HepG2 (cell line): ENCODE measurements around the gene BCAN. TPM values are rescaled to one million over a fixed set of nuclear protein-coding genes. Genes with fewer than 3 reads are reported as not detected.

Experiments used
- ASH2L ChIP-seq: fragments of 300-600, 200-600 bp; sonication (generic); IDR thresholded peaks from 2 replicates; pipeline ENCODE4 v1.7.0; 2017; ENCODE audit warnings: low read depth, mild to moderate bottlenecking, moderate library complexity, mixed read lengths, low read length; ENCODE audit not compliant: insufficient read length
- HHEX ChIP-seq: IDR thresholded peaks from 2 replicates; pipeline ENCODE4 v1.6.1; 2016; ENCODE audit warnings: control low read depth
- HNRNPH1 ChIP-seq: fragments of 200-400 bp; formaldehyde crosslinking; optimal IDR thresholded peaks from 2 replicates; pipeline ENCODE3; 2017; ENCODE audit warnings: mild to moderate bottlenecking, low read depth, low read length
- ISX ChIP-seq: sonication (generic); formaldehyde crosslinking; conservative IDR thresholded peaks from 2 replicates; pipeline ENCODE4 v1.5.0; 2020; ENCODE audit warnings: missing genetic modification reagents
- KLF13 ChIP-seq: sonication (generic); formaldehyde crosslinking; IDR thresholded peaks from 2 replicates; pipeline ENCODE4 v1.4.0; 2020; ENCODE audit warnings: mild to moderate bottlenecking, missing genetic modification reagents
- NCOA5 ChIP-seq: sonication (generic); formaldehyde crosslinking; IDR thresholded peaks from 2 replicates; pipeline ENCODE4 v1.4.0; 2020; ENCODE audit warnings: missing genetic modification reagents
- NR2C2 ChIP-seq: sonication (generic); formaldehyde crosslinking; IDR thresholded peaks from 2 replicates; pipeline ENCODE4 v1.4.0; 2020; ENCODE audit warnings: missing genetic modification reagents, mild to moderate bottlenecking, moderate library complexity, borderline replicate concordance
- PHB2 ChIP-seq: fragments of 450-650 bp; IDR thresholded peaks from 2 replicates; pipeline ENCODE4 v1.6.1; 2018; ENCODE audit not compliant: partially characterized antibody
- TBP ChIP-seq: sonication (generic); formaldehyde crosslinking; IDR thresholded peaks from 2 replicates; pipeline ENCODE4 v1.5.0; 2020; ENCODE audit warnings: missing genetic modification reagents
- TGIF2 ChIP-seq: IDR thresholded peaks from 2 replicates; pipeline ENCODE4 v1.6.1; 2016; ENCODE audit warnings: control low read depth, missing compliant biosample characterization
- ZNF3 ChIP-seq: IDR thresholded peaks from 2 replicates; pipeline ENCODE4 v1.7.0; 2017; ENCODE audit warnings: inconsistent platforms
- ZNF850 ChIP-seq: sonication (generic); formaldehyde crosslinking; conservative IDR thresholded peaks from 2 replicates; pipeline ENCODE4 v1.9.0; 2021; ENCODE audit warnings: mild to moderate bottlenecking, missing genetic modification reagents
- polyA plus RNA-seq, 8 experiments: library from polyadenylated mRNA; depleted of rRNA in 3 of 8; stranded (reverse) in 7 of 8; unstranded in 1 of 8; fragments of >200 nt; fragmentation: Illumina TruSeq in 4 of 8; extraction: Trizol in 4 of 8; gene quantifications; 2 replicates each; pipeline versions ENCODE4 v1.2.1 to v1.2.3, GENCODE V29; 2011 to 2016; ENCODE audit warnings: low read depth in 4 of 8, missing spikeins in 1 of 8, mixed read lengths in 1 of 8; ENCODE audit not compliant: insufficient read depth in 1 of 8
- total RNA-seq, 5 experiments: library from RNA; depleted of rRNA; stranded (reverse); fragments of >200 nt; fragmentation: Illumina TruSeq; extraction: Trizol; gene quantifications; 2 replicates each; pipeline ENCODE4 v1.2.3, GENCODE V29; 2016; ENCODE audit warnings: low read depth in 1 of 5
- TF ChIP-seq, protein P1 (sequence below): sonication (generic); formaldehyde crosslinking; IDR thresholded peaks from 2 replicates; pipeline ENCODE4 v1.4.0; 2020; ENCODE audit warnings: missing genetic modification reagents, borderline replicate concordance
- TF ChIP-seq, protein P2 (sequence below): sonication (generic); formaldehyde crosslinking; IDR thresholded peaks from 2 replicates; pipeline ENCODE4; 2020; ENCODE audit warnings: missing genetic modification reagents, mild to moderate bottlenecking, borderline replicate concordance
- TF ChIP-seq, protein P3 (sequence below): sonication (generic); formaldehyde crosslinking; IDR thresholded peaks from 2 replicates; pipeline ENCODE4 v1.4.0; 2020; ENCODE audit warnings: mild to moderate bottlenecking, missing genetic modification reagents, borderline replicate concordance
- TF ChIP-seq, protein P4 (sequence below): sonication (generic); formaldehyde crosslinking; conservative IDR thresholded peaks from 2 replicates; pipeline ENCODE4 v1.8.1; 2023; ENCODE audit warnings: missing genetic modification reagents

Gene BCAN
- total and polyA plus RNA-seq, 2 of the 13 experiments (the other 11 are each of a cell fraction or from before 2014, with no cell fraction given) = not detected

DNA sequence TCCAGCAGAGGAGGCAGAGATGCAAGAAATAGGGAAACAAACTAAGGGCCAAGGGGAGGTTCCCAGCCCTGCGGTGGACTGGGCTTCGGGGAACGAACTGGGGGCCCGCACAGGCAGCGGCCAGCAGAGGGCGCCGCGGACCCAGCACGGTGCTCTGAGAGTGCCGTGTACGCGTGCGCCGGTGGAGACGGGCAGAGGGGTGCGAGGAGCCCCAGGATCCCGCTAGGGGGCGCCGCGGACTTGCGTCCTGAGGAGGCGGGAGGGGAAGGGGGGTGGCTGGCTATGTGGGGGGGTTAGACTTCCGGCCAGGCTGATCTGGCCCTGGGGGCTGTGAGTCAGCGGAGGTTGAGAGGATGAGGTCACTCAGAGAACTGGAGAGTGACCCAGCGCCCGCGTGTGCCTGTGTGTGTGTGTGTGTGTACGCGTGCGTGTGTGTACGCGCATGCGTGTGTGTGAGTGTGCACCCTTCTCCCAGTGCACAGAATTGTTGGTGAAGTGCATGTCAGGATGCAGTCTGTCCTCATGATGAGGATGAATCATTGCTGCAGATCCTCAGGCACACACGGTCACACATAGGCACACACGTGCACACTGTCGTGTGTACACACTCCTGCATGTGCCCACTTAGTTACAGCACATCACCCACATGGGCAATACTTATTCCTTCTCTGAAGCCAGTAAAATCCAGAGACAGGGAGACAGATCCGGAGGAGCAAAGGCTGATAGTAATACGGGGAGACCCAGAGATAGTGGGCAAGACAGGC lies 18.3 kb downstream of the BCAN start (continued):
- TF ChIP-seq, protein P1, sequence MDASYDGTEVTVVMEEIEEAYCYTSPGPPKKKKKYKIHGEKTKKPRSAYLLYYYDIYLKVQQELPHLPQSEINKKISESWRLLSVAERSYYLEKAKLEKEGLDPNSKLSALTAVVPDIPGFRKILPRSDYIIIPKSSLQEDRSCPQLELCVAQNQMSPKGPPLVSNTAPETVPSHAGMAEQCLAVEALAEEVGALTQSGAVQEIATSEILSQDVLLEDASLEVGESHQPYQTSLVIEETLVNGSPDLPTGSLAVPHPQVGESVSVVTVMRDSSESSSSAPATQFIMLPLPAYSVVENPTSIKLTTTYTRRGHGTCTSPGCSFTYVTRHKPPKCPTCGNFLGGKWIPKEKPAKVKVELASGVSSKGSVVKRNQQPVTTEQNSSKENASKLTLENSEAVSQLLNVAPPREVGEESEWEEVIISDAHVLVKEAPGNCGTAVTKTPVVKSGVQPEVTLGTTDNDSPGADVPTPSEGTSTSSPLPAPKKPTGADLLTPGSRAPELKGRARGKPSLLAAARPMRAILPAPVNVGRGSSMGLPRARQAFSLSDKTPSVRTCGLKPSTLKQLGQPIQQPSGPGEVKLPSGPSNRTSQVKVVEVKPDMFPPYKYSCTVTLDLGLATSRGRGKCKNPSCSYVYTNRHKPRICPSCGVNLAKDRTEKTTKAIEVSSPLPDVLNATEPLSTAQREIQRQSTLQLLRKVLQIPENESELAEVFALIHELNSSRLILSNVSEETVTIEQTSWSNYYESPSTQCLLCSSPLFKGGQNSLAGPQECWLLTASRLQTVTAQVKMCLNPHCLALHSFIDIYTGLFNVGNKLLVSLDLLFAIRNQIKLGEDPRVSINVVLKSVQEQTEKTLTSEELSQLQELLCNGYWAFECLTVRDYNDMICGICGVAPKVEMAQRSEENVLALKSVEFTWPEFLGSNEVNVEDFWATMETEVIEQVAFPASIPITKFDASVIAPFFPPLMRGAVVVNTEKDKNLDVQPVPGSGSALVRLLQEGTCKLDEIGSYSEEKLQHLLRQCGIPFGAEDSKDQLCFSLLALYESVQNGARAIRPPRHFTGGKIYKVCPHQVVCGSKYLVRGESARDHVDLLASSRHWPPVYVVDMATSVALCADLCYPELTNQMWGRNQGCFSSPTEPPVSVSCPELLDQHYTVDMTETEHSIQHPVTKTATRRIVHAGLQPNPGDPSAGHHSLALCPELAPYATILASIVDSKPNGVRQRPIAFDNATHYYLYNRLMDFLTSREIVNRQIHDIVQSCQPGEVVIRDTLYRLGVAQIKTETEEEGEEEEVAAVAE (CRISPR knock-in tag) = no peak; the same call in 1 of the 2 replicates
- no peak for TF ChIP-seq PHB2
- TF ChIP-seq, protein P2, sequence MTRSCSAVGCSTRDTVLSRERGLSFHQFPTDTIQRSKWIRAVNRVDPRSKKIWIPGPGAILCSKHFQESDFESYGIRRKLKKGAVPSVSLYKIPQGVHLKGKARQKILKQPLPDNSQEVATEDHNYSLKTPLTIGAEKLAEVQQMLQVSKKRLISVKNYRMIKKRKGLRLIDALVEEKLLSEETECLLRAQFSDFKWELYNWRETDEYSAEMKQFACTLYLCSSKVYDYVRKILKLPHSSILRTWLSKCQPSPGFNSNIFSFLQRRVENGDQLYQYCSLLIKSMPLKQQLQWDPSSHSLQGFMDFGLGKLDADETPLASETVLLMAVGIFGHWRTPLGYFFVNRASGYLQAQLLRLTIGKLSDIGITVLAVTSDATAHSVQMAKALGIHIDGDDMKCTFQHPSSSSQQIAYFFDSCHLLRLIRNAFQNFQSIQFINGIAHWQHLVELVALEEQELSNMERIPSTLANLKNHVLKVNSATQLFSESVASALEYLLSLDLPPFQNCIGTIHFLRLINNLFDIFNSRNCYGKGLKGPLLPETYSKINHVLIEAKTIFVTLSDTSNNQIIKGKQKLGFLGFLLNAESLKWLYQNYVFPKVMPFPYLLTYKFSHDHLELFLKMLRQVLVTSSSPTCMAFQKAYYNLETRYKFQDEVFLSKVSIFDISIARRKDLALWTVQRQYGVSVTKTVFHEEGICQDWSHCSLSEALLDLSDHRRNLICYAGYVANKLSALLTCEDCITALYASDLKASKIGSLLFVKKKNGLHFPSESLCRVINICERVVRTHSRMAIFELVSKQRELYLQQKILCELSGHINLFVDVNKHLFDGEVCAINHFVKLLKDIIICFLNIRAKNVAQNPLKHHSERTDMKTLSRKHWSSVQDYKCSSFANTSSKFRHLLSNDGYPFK (CRISPR knock-in tag) = peak; percentile 10; the same call in 1 of the 2 replicates
- no peak for TF ChIP-seq HHEX (CRISPR knock-in tag)
- TF ChIP-seq NCOA5 (CRISPR knock-in tag) = no peak
- TF ChIP-seq ISX (CRISPR knock-in tag) = no peak
- TF ChIP-seq TGIF2 = no peak
- no peak for TF ChIP-seq ZNF3
- TF ChIP-seq, protein P3, sequence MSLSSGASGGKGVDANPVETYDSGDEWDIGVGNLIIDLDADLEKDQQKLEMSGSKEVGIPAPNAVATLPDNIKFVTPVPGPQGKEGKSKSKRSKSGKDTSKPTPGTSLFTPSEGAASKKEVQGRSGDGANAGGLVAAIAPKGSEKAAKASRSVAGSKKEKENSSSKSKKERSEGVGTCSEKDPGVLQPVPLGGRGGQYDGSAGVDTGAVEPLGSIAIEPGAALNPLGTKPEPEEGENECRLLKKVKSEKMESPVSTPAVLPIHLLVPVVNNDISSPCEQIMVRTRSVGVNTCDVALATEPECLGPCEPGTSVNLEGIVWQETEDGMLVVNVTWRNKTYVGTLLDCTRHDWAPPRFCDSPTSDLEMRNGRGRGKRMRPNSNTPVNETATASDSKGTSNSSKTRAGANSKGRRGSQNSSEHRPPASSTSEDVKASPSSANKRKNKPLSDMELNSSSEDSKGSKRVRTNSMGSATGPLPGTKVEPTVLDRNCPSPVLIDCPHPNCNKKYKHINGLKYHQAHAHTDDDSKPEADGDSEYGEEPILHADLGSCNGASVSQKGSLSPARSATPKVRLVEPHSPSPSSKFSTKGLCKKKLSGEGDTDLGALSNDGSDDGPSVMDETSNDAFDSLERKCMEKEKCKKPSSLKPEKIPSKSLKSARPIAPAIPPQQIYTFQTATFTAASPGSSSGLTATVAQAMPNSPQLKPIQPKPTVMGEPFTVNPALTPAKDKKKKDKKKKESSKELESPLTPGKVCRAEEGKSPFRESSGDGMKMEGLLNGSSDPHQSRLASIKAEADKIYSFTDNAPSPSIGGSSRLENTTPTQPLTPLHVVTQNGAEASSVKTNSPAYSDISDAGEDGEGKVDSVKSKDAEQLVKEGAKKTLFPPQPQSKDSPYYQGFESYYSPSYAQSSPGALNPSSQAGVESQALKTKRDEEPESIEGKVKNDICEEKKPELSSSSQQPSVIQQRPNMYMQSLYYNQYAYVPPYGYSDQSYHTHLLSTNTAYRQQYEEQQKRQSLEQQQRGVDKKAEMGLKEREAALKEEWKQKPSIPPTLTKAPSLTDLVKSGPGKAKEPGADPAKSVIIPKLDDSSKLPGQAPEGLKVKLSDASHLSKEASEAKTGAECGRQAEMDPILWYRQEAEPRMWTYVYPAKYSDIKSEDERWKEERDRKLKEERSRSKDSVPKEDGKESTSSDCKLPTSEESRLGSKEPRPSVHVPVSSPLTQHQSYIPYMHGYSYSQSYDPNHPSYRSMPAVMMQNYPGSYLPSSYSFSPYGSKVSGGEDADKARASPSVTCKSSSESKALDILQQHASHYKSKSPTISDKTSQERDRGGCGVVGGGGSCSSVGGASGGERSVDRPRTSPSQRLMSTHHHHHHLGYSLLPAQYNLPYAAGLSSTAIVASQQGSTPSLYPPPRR = peak; percentile 58; the same call in 1 of the 2 replicates
- TF ChIP-seq, protein P4, sequence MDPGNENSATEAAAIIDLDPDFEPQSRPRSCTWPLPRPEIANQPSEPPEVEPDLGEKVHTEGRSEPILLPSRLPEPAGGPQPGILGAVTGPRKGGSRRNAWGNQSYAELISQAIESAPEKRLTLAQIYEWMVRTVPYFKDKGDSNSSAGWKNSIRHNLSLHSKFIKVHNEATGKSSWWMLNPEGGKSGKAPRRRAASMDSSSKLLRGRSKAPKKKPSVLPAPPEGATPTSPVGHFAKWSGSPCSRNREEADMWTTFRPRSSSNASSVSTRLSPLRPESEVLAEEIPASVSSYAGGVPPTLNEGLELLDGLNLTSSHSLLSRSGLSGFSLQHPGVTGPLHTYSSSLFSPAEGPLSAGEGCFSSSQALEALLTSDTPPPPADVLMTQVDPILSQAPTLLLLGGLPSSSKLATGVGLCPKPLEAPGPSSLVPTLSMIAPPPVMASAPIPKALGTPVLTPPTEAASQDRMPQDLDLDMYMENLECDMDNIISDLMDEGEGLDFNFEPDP (CRISPR knock-in tag) = no peak
- TF ChIP-seq HNRNPH1 = peak; percentile 35
- TF ChIP-seq TBP (CRISPR knock-in tag) = no peak
- TF ChIP-seq NR2C2 (CRISPR knock-in tag) = no peak
- no peak for TF ChIP-seq KLF13 (CRISPR knock-in tag)
- TF ChIP-seq ZNF850 (CRISPR knock-in tag) = no peak
- peak; percentile 46 for TF ChIP-seq ASH2L
